Epithelial cell of esophagus (primary cell): ENCODE results near the gene SUDS3.
"Not testable (repeated sequence)": the region's sequence is repeated elsewhere in the genome, so short reads cannot be mapped to it uniquely, and the experiment has no call there.

ENCODE experiments used
- DNase-seq: peaks from one replicate; pipeline ENCODE4 v3.0.0; 2010; ENCODE audit warnings: low read depth
- H3K4me3 ChIP-seq: 2 replicates; pipeline ENCODE4 v1.5.1; 2011; ENCODE audit warnings: mild to moderate bottlenecking, low read length, control low read depth
- TF ChIP-seq, protein P1 (sequence below): IDR thresholded peaks from 2 replicates; pipeline ENCODE4 v1.5.1; 2011; ENCODE audit warnings: low read depth, mild to moderate bottlenecking, low read length, control low read depth, inconsistent platforms; ENCODE audit not compliant: insufficient read depth; ENCODE audit errors: missing control alignments

The SUDS3 gene

DNA sequence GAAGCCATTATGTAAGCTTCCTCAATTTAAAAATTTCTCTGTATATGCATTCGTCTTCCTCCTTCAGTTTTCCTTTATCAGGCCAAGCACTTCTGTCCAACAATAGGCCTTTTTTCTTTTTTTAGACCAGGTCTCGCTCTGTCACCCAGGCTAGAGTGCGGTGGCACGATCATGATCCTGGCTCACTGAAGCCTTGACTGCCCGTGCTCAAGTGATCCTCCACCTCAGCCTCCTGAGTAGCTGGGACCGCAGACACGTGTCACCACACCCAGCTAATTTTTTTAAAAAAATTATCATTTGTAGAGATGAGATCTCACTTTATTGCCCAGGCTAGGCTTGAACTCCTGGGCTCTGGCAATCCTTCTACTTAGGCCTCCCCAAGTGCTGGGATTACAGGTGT lies 29.5 kb upstream of the SUDS3 start:
- H3K4me3 ChIP-seq: no peak overlapping the region
- TF ChIP-seq, protein P1, sequence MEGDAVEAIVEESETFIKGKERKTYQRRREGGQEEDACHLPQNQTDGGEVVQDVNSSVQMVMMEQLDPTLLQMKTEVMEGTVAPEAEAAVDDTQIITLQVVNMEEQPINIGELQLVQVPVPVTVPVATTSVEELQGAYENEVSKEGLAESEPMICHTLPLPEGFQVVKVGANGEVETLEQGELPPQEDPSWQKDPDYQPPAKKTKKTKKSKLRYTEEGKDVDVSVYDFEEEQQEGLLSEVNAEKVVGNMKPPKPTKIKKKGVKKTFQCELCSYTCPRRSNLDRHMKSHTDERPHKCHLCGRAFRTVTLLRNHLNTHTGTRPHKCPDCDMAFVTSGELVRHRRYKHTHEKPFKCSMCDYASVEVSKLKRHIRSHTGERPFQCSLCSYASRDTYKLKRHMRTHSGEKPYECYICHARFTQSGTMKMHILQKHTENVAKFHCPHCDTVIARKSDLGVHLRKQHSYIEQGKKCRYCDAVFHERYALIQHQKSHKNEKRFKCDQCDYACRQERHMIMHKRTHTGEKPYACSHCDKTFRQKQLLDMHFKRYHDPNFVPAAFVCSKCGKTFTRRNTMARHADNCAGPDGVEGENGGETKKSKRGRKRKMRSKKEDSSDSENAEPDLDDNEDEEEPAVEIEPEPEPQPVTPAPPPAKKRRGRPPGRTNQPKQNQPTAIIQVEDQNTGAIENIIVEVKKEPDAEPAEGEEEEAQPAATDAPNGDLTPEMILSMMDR: no peak
- no peak for DNase-seq

DNA sequence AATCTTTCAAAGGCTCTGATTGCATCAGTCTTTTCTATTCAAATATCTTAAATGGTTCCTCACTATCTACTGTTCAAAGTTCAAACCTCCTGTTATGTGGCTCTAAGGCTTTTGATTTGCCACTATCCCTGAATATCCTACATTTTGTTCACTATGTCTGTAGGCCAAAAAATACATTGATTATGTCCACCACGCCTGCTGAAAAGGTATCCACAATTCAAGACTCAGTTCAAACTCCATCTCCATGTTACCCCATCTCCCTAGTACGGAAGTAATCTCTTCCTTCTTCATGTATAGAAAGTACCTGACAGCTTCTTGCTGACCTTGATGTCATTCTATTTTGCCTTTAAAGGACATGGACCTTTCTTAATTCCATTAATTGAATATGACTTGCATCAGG lies 28.4 kb upstream of the SUDS3 start:
- TF ChIP-seq, protein P1: no peak
- no peak for DNase-seq
- H3K4me3 ChIP-seq: no peak overlapping the region

DNA sequence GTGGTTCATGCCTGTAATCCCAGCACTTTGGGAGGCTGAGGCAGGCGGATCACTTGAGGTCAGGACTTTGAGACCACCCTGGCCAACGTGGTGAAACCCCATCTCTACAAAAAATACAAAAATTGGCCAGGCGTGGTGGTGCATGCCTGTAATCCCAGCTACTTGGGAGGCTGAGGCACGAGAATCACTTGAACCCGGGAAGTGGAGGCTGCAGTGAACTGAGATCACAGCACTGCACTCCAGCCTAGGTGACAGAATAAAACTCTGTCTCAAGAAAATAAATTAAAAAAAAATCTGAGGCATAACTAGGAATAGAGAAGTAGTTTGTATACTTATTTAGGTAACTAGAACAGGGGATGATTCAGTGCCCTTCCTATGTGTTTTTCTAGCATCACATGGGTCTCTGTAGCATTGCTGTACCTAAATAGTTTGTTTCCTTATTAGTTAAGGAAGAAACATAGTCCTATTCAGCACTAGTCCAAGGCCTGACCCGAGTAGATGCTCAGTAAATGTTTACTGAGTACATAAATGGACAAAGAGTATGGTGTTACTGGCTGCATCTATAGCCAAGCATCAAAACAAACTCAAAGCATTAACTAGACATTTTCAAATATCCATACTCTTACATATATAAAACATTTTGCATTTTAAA lies 25.3 kb upstream of the SUDS3 start:
- no peak for DNase-seq
- H3K4me3 ChIP-seq: no peak overlapping the region
- TF ChIP-seq, protein P1: no peak

DNA sequence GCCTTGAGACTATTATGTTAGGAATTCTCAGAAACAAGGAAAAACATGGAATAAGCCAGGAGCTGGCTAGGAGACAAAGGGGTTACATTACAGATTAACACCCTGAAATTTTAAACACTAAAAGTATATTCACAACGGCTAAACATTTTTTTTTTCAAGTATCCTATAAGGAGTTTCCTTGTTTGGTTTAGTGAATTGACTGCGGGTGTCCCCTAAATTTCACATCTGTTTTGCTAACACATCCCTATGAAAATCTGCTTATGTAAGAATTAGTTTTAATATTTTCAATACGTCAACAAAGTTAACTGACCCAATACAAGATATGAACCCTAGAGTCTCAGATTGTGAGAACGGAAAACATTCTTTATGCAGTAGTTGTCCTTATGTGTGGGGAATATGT lies 22.6 kb upstream of the SUDS3 start:
- H3K4me3 ChIP-seq: no peak overlapping the region
- DNase-seq: no peak
- TF ChIP-seq, protein P1: no peak

DNA sequence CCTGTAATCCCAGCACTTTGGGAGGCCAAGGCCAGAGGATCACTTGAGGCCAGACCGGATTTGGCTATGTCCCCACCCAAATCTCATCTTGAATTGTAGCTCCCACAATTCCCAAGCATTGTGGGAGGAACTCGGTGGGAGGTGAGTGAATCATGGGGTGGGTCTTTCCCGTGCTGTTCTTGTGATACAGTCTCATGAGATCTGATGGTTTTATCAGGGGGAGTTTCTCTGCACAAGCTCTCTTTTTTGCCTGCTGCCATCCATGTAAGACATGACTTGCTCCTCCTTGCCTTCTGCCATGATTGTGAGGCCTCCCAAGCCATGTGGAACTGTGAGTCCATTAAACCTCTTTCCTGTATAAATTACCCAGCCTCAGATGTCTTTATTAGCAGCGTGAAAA lies 21.9 kb upstream of the SUDS3 start:
- H3K4me3 ChIP-seq: not testable (repeated sequence)

DNA sequence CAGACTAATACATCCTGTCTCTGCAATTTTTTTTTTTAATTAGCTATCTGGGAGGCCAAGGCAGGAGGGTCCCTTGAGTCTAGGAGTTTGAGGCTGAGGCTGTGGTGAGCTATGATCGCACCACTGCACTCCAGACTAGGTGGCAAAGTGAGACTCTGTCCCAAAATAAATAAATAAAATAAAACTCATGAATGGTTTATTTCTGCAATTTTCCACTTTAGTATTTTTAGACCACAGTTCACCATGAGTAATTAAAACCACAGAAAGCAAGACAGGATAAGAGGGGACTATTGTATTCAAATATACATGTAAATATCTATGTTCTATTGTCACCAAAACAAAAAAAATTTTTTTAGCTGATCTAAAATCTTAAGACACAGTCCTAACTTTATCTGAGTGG lies 21.5 kb upstream of the SUDS3 start:
- no peak overlapping the region for H3K4me3 ChIP-seq
- TF ChIP-seq, protein P1: no peak
- DNase-seq: no peak

More for the DNA sequence above, 21.9 kb upstream of the SUDS3 start:
- not testable (repeated sequence) for DNase-seq

DNA sequence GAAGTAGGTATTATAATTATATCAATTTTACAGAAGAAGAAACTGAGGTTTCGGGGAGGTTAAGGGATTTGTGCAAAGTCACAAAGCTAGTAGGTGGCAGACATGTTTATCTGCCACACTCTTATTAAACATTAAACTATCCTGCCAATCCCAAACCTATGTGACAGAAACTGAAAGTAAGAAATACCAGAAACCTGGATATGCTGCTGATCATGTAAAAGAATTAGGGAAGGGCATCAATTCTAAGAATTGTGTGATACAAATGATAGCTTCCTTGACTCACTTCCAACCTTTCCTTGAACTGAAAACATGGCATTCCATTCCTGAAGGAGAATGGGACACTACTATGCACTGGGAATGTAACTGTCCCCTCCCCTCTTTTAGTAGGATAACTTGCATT lies 20.5 kb upstream of the SUDS3 start:
- no peak for DNase-seq
- H3K4me3 ChIP-seq: no peak overlapping the region
- TF ChIP-seq, protein P1: no peak

DNA sequence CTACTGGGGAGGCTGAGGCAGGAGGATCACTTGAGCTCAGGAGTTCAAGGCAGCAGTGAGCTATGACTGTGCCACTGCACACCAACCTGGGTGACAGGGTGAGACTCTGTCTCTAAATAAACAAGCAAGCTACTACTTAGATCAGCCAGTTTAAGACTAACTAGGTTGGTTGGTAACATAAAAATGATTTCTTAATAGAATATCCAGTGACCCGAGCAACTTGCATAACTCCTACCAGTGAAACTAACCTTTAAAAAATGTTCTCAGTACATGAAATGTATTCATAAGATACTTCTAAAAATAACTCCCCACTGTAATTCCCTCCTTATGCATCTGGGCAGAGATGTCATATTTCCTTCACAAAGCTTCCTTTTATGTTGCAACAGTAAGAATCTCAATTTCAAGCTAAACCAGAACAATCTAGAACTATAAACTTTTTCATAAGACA lies 19.5 kb upstream of the SUDS3 start:
- DNase-seq: peak; percentile 84
- TF ChIP-seq, protein P1: no peak
- no peak overlapping the region for H3K4me3 ChIP-seq
